Measurements from ENCODE around the gene FHIT. TPM values are rescaled to one million over a fixed set of nuclear protein-coding genes. Genes with fewer than 3 reads are reported as not detected.

Gene FHIT
- total and polyA plus RNA-seq, 10 of the 15 experiments (the other 5 are each of a cell fraction or from before 2014, with no cell fraction given) = 4.2 to 14.9 (median 9.4) TPM

DNA sequence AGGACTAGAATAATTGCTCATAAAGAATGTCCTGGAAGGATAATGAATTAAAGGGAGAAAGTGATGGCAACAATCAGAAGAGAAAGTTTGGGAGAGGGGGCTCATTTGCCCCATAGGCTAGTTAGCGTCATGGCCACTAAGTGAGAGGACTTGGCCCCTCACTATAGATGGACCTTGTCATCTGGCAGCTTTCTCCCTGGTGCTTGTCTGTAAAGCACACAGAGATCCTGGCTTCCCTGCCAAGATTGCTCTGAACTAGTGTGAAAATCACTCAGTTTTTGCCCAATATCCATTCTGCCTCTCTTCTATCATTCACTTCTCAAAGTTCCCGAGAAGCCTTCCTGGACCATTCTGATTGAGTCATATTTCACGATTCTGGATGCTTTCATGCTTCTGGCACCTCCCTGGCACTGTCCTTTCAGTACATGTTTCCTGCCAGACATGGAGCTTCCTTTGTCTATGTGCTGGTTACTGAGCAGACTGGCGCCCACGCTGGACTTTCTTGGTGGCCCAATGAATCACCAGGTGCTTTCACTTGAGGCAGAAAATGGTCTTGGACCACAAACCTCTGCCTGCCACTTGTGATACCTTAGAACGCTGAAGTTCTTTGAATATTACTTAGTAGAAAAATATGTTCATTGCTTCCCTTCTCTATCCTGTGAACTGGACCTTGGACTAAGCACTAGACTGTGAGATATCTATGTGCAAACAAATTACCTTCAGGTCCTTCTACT lies 1491.8 kb downstream of the FHIT start:
- no peaks in the 10 kb centered on the region for H4K20me1 ChIP-seq (ENCODE audit: control insufficient read depth, insufficient read depth)
- TF ChIP-seq YBX1 (IDR thresholded peaks at IDR 0.05) = no peak
- no peak for TF ChIP-seq SMAD1 (IDR thresholded peaks at IDR 0.05; ENCODE audit: low read depth, partially characterized antibody)
- no peak for TF ChIP-seq NR2C1 (IDR thresholded peaks at IDR 0.05)
- no peak for TF ChIP-seq ATF3 (IDR thresholded peaks at IDR 0.05; ENCODE audit: borderline replicate concordance, extremely low read depth, low read depth, low read length)
- TF ChIP-seq ZSCAN29 (IDR thresholded peaks at IDR 0.05) = no peak
- TF ChIP-seq SMAD5 (IDR thresholded peaks at IDR 0.05; ENCODE audit: low read depth) = no peak
- no peak for TF ChIP-seq E4F1 (IDR thresholded peaks at IDR 0.05; ENCODE audit: borderline replicate concordance, partially characterized antibody)
- TF ChIP-seq MTA2 (IDR thresholded peaks at IDR 0.05; ENCODE audit: low read depth) = no peak
- no peak for TF ChIP-seq RAD51 (IDR thresholded peaks at IDR 0.05)
- no peak for TF ChIP-seq BMI1 (IDR thresholded peaks at IDR 0.05; ENCODE audit: borderline replicate concordance)
- no peak for TF ChIP-seq WRNIP1 (IDR thresholded peaks at IDR 0.05; ENCODE audit: borderline replicate concordance, low read depth, low read length)
- TF ChIP-seq MLLT1 (IDR thresholded peaks at IDR 0.05) = no peak
- TF ChIP-seq SRF (IDR thresholded peaks at IDR 0.05; ENCODE audit: low read depth in 2 of 2, low read length in 2 of 2) = no peak
- TF ChIP-seq CREM (IDR thresholded peaks at IDR 0.05; ENCODE audit: low read depth) = no peak
- TF ChIP-seq CBFB (IDR thresholded peaks at IDR 0.05; ENCODE audit: low read depth) = no peak
- TF ChIP-seq MEF2A (IDR thresholded peaks at IDR 0.05; ENCODE audit: insufficient read depth, low read depth, low read length) = no peak
- TF ChIP-seq CHD1 (IDR thresholded peaks at IDR 0.05; ENCODE audit: low read depth, low read length) = no peak
- no peak for TF ChIP-seq POLR2AphosphoS5 (IDR thresholded peaks at IDR 0.05; ENCODE audit: low read length)
- TF ChIP-seq RFX5 (IDR thresholded peaks at IDR 0.05; ENCODE audit: low read depth, low read length) = no peak
- DNase-seq (ENCODE audit: low read depth, low spot score) (no peak), ATAC-seq (peak; percentile 27; the same call in 2 of the 3 replicates), FAIRE-seq (no peak)
- no peaks in the 10 kb centered on the region for H3K9me3 ChIP-seq (replicated peaks; ENCODE audit: control insufficient read depth, insufficient read depth, low read length)
- no peaks in the 10 kb centered on the region for H3K27me3 ChIP-seq (replicated peaks in 1 of 2; ENCODE audit: control insufficient read depth in 2 of 2, insufficient read depth in 2 of 2, low read length in 1 of 2)
- in situ Hi-C loops (cut with MboI) = no loop called here
- RAD21 ChIA-PET (ENCODE audit: unreplicated experiment) = interaction anchor here (1.0 kb wide), 1 partner anchor 13 kb away, joined by 3 read pairs; no protein-coding TSS in a partner anchor
- no peaks in the 10 kb centered on the region for H3K4me1 ChIP-seq (ENCODE audit: control insufficient read depth, insufficient read depth, low read length)
- no peak overlapping the region for H3K27ac ChIP-seq (ENCODE audit: control insufficient read depth, insufficient read depth)
- SMC1A ChIA-PET (ENCODE audit: uncharacterized antibody, unreplicated experiment) = interaction anchor here (1.4 kb wide), 1 partner anchor 26 kb away, joined by 4 read pairs; no protein-coding TSS in a partner anchor
- no peaks in the 10 kb centered on the region for H3K79me2 ChIP-seq (ENCODE audit: control insufficient read depth, insufficient read depth, low read length)
- H3K36me3 ChIP-seq (ENCODE audit: control insufficient read depth in 2 of 2, insufficient read depth in 2 of 2, low read length in 1 of 2) = no peaks in the 10 kb centered on the region
- intact Hi-C loops (cut with micrococcal nuclease; ENCODE audit: unreplicated experiment) = no loop called here
- H3K9ac ChIP-seq (ENCODE audit: control insufficient read depth, insufficient read depth, low read length) = no peak overlapping the region
- POLR2A ChIA-PET = no interaction called here
- H3K4me2 ChIP-seq (ENCODE audit: control insufficient read depth, insufficient read depth) = no peak overlapping the region
- no TSS peak for BruUV-seq (replicated peaks)
- H2AFZ ChIP-seq (ENCODE audit: control insufficient read depth, low read depth, low read length) = no peak overlapping the region
- WGBS (ENCODE audit: insufficient coverage, insufficient replicate concordance, low lambda C conversion rate, missing lambda C conversion rate) = 15% methylated on average over 6 of the region's 6 CpGs
- CTCF ChIA-PET = interaction anchor here (1.0 kb wide), 1 partner anchor 72 kb away, joined by 3 read pairs; no protein-coding TSS in a partner anchor
- H3K4me3 ChIP-seq = no peak overlapping the region
